Fibroblast of the aortic adventitia (primary cell): Measurements from ENCODE around the gene TMEM72. TPM values are rescaled to one million over a fixed set of nuclear protein-coding genes. Genes with fewer than 3 reads are reported as not detected.
"Not testable (repeated sequence)": the region's sequence is repeated elsewhere in the genome, so short reads cannot be mapped to it uniquely, and the experiment has no call there.

Source experiments
- DNase-seq: peaks from one replicate; pipeline ENCODE4 v3.0.0-alpha.2; 2010; ENCODE audit warnings: low read depth
- H3K4me3 ChIP-seq: 2 replicates; pipeline ENCODE4 v1.5.1; 2011; ENCODE audit warnings: low read depth, mild to moderate bottlenecking, control low read depth, low read length, moderate library complexity
- CTCF ChIP-seq: IDR thresholded peaks from 2 replicates; pipeline ENCODE4 v1.5.1; 2011; ENCODE audit warnings: mild to moderate bottlenecking, low read length, control low read depth, inconsistent platforms; ENCODE audit not compliant: insufficient read depth
- total RNA-seq: library from RNA; depleted of rRNA; stranded (reverse); fragments of >200 nt; gene quantifications from 2 replicates; pipeline ENCODE4 v1.2.3, GENCODE V29; 2012; ENCODE audit warnings: low replicate concordance

The TMEM72 gene
- total RNA-seq, 1 donor = not detected

GRCh38 chr10:44865289-44865671 is 45.9 kb upstream of the TMEM72 start:
- no peak for TF ChIP-seq CTCF
- DNase-seq = no peak
- peak overlapping the region; percentile 37 for H3K4me3 ChIP-seq

- not testable (repeated sequence) for H3K4me3 ChIP-seq, DNase-seq
Observed at GRCh38 chr10:44866367-44866766, 44.8 kb upstream of the TMEM72 start.

GRCh38 chr10:44870031-44870430 is 41.1 kb upstream of the TMEM72 start:
- no peak for TF ChIP-seq CTCF
- no peak for DNase-seq
- H3K4me3 ChIP-seq = no peak overlapping the region

- no peak for TF ChIP-seq CTCF
- no peak overlapping the region for H3K4me3 ChIP-seq
- peak; percentile 74 for DNase-seq
Observed at GRCh38 chr10:44873160-44873559, 38.0 kb upstream of the TMEM72 start.

GRCh38 chr10:44874166-44874565 is 37.0 kb upstream of the TMEM72 start:
- no peak for TF ChIP-seq CTCF
- peak; percentile 66 for DNase-seq

GRCh38 chr10:44878706-44879530 is 32.2 kb upstream of the TMEM72 start:
- peak; percentile 7 for TF ChIP-seq CTCF
- DNase-seq = peak; percentile 84
- peak overlapping the region; percentile 60 for H3K4me3 ChIP-seq

More at GRCh38 chr10:44874166-44874565, 37.0 kb upstream of the TMEM72 start:
- no peak overlapping the region for H3K4me3 ChIP-seq

GRCh38 chr10:44879531-44879899 is 31.6 kb upstream of the TMEM72 start:
- no peak for DNase-seq
- no peak overlapping the region for H3K4me3 ChIP-seq
- TF ChIP-seq CTCF = no peak
